WTC11 (cell line): Measurements from ENCODE around the gene ZNF417.

Experiments
- ATF2 ChIP-seq: sonication (generic); formaldehyde crosslinking; IDR thresholded peaks from 2 replicates; pipeline ENCODE4 v1.8.1; 2022; ENCODE audit warnings: low read depth, missing genetic modification reagents, borderline replicate concordance
- CTCF ChIP-seq: fragments of 200-600 bp; IDR thresholded peaks from 2 replicates; pipeline ENCODE4 v1.8.0; 2022; ENCODE audit warnings: antibody characterized with exemption
- IRF2 ChIP-seq: sonication (generic); formaldehyde crosslinking; IDR thresholded peaks from 2 replicates; pipeline ENCODE4 v1.8.0; 2022; ENCODE audit warnings: low read depth, missing genetic modification reagents, borderline replicate concordance
- NR2C2 ChIP-seq: sonication (generic); formaldehyde crosslinking; IDR thresholded peaks from 2 replicates; pipeline ENCODE4 v1.8.0; 2022; ENCODE audit warnings: mild to moderate bottlenecking, missing genetic modification reagents
- NR3C1 ChIP-seq: sonication (generic); formaldehyde crosslinking; conservative IDR thresholded peaks from 2 replicates; pipeline ENCODE4 v1.8.1; 2023; ENCODE audit warnings: low read depth, mild to moderate bottlenecking, missing genetic modification reagents
- SP1 ChIP-seq: sonication (generic); formaldehyde crosslinking; conservative IDR thresholded peaks from 2 replicates; pipeline ENCODE4 v1.8.1; 2022; ENCODE audit warnings: missing genetic modification reagents
- ZNF532 ChIP-seq: fragments of 250-450 bp; sonication (Bioruptor Pico); IDR thresholded peaks from 2 replicates; pipeline ENCODE4 v1.9.0; 2021; ENCODE audit warnings: mild to moderate bottlenecking, borderline replicate concordance

GRCh38 chr19:57946316-57946715 is 29.9 kb upstream of the ZNF417 start:
- TF ChIP-seq CTCF, result no peak
- no peak for TF ChIP-seq ATF2 (CRISPR knock-in tag)
- TF ChIP-seq NR2C2 (CRISPR knock-in tag), result no peak
- no peak for TF ChIP-seq ZNF532 (CRISPR knock-in tag)
- TF ChIP-seq IRF2 (CRISPR knock-in tag), result no peak
- no peak for TF ChIP-seq SP1 (CRISPR knock-in tag)
- TF ChIP-seq NR3C1 (CRISPR knock-in tag), result no peak
